ENCODE measurements around the gene ZNF638.

- TF ChIP-seq CTCF (IDR thresholded peaks at IDR 0.05) (no peak), ZFX (IDR thresholded peaks at IDR 0.05; ENCODE audit: borderline replicate concordance) (no peak)
Measured at GRCh38 chr2:71469403-71470398, 138.1 kb downstream of the ZNF638 start.
